ENCODE results near the gene MUC12. TPM values are rescaled to one million over a fixed set of nuclear protein-coding genes. Genes with fewer than 3 reads are reported as not detected.

MUC12 gene
- polyA plus RNA-seq, 1 donor (not counting 4 experiments of a cell fraction or from before 2014, with no cell fraction given): 0.24 TPM

DNA sequence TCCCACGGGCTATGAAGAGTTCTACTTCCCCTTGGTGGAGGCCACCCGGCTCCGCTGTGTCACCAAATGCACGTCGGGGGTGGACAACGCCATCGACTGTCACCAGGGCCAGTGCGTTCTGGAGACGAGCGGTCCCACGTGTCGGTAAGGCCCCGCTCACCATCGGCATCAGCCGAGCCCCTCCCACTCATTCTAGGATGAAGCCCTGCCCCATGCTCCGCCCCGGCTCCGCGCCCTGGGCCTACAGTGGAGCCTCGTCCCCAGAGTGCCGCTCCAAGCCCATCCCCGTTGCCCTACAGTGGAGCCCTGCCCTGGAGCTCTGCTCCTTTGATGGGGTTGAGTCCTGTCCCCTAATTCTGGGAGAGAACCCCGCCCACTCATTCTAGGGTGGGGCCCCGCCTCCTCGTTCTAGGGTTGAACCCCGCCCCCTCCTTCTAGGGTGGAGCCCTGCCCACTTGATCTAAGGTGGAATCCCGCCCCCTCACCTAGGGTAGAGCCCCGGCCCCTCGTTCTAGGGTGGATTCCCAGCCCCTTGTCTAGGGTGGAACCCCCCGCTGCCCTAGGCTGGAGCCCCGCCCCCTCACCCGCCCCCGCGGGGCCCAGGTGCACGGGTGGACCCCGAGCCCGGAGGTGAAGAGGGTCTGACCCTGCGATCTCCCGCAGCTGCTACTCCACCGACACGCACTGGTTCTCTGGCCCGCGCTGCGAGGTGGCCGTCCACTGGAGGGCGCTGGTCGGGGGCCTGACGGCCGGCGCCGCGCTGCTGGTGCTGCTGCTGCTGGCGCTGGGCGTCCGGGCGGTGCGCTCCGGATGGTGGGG, 3.4 kb upstream of the MUC12 start:
- no peaks in the 10 kb centered on the region for H3K4me1 ChIP-seq (ENCODE audit: control insufficient read depth, extremely low read depth, insufficient read depth, low read length)
- dilution Hi-C loops (cut with MboI; ENCODE audit: extremely low pct_ligation_motif_present, low sequenced_read_pairs): no loop called here
- no peaks in the 10 kb centered on the region for H3K9me3 ChIP-seq (ENCODE audit: control insufficient read depth, low read depth, low read length)
- peak overlapping the region; percentile 52 for H3K4me2 ChIP-seq (ENCODE audit: control insufficient read depth, extremely low read depth, insufficient read depth, low read depth, low read length)
- FAIRE-seq (no peak), DNase-seq (ENCODE audit: low read depth, low spot score) (no peak)
- peaks cover 43% of the 10 kb centered on the region for H3K27me3 ChIP-seq (ENCODE audit: control insufficient read depth, extremely low read depth, insufficient read depth, low read length)
- H3K27ac ChIP-seq (ENCODE audit: control insufficient read depth, insufficient read depth, low read length): no peak overlapping the region
- H3K79me2 ChIP-seq (ENCODE audit: control insufficient read depth, insufficient read depth, low read length): no peaks in the 10 kb centered on the region
- no peak overlapping the region for H3K9ac ChIP-seq (ENCODE audit: control insufficient read depth, extremely low read depth, insufficient read depth, low read length)
- TF ChIP-seq EZH2 (IDR thresholded peaks at IDR 0.05; ENCODE audit: low read length) (no peak), CTCF (optimal IDR thresholded peaks at IDR 0.05 in 1 of 3, IDR thresholded peaks at IDR 0.05 in 1 of 3, conservative IDR thresholded peaks at IDR 0.05 in 1 of 3; ENCODE audit: extremely low read depth in 1 of 3, insufficient read depth in 2 of 3, low read length in 3 of 3) (peak in 2 of 3 experiments; percentile 54 to 94)
- H4K20me1 ChIP-seq (ENCODE audit: control insufficient read depth, extremely low read depth, insufficient read depth, low read length): no peaks in the 10 kb centered on the region
- no peak overlapping the region for H2AFZ ChIP-seq (ENCODE audit: control insufficient read depth, low read length)
- H3K4me3 ChIP-seq (ENCODE audit: control insufficient read depth in 2 of 3, extremely low read depth in 1 of 3, insufficient read depth in 2 of 3, low read depth in 1 of 3, low read length in 3 of 3): peak overlapping the region; percentile 28 to 40 (median 37)
- H3K9me1 ChIP-seq (ENCODE audit: control insufficient read depth, extremely low read depth, insufficient read depth, low read length): no peaks in the 10 kb centered on the region
- H3K36me3 ChIP-seq (ENCODE audit: control insufficient read depth in 2 of 2, extremely low read depth in 1 of 2, insufficient read depth in 2 of 2, low read length in 2 of 2): no peaks in the 10 kb centered on the region

DNA sequence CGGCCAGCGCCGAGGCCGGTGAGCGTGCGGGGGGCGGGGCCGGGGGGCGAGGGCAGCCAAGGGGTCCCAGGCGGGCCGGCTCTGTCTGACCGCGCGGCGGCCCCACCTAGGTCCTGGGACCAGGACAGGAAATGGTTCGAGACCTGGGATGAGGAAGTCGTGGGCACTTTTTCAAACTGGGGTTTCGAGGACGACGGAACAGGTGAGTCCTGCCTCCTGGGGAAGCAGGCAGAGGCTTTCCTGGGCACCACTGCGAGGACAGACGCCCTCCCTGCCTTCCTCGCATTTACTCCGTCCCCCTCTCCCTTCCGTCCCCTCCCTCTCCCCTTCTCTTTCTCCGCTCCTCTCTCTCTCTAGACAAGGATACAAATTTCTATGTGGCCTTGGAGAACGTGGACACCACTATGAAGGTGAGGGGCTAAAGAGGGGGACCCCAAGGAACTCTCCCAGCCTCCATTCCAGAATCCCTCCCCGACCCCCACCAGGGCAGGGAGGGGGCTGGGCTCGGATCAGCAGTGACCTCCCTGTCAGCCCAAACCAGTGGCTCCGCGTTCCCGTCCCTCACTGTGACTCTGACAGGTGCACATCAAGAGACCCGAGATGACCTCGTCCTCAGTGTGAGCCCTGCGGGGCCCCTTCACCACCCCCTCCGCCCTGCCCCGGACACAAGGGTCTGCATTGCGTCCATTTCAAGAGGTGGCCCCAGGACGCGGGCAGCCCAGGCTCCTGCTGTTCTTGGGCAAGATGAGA, 2.6 kb upstream of the MUC12 start:
- dilution Hi-C loops (cut with MboI; ENCODE audit: extremely low pct_ligation_motif_present, low sequenced_read_pairs): no loop called here
- Histone ChIP-seq H3K9me1 (ENCODE audit: control insufficient read depth, extremely low read depth, insufficient read depth, low read length) (no peaks in the 10 kb centered on the region), H3K4me3 (ENCODE audit: control insufficient read depth in 2 of 3, extremely low read depth in 1 of 3, insufficient read depth in 2 of 3, low read depth in 1 of 3, low read length in 3 of 3) (peak overlapping the region in 1 of 3 experiments; percentile 40), H3K36me3 (ENCODE audit: control insufficient read depth in 2 of 2, extremely low read depth in 1 of 2, insufficient read depth in 2 of 2, low read length in 2 of 2) (no peaks in the 10 kb centered on the region), H3K27me3 (ENCODE audit: control insufficient read depth, extremely low read depth, insufficient read depth, low read length) (peaks cover 43% of the 10 kb centered on the region), H3K9me3 (ENCODE audit: control insufficient read depth, low read depth, low read length) (no peaks in the 10 kb centered on the region), H3K4me1 (ENCODE audit: control insufficient read depth, extremely low read depth, insufficient read depth, low read length) (no peaks in the 10 kb centered on the region), H3K4me2 (ENCODE audit: control insufficient read depth, extremely low read depth, insufficient read depth, low read depth, low read length) (peak overlapping the region; percentile 52), H3K9ac (ENCODE audit: control insufficient read depth, extremely low read depth, insufficient read depth, low read length) (no peak overlapping the region), H3K79me2 (ENCODE audit: control insufficient read depth, insufficient read depth, low read length) (no peaks in the 10 kb centered on the region), H2AFZ (ENCODE audit: control insufficient read depth, low read length) (no peak overlapping the region), H3K27ac (ENCODE audit: control insufficient read depth, insufficient read depth, low read length) (no peak overlapping the region), H4K20me1 (ENCODE audit: control insufficient read depth, extremely low read depth, insufficient read depth, low read length) (no peaks in the 10 kb centered on the region)
- DNase-seq (ENCODE audit: low read depth, low spot score) (no peak), FAIRE-seq (no peak)
- TF ChIP-seq CTCF (optimal IDR thresholded peaks at IDR 0.05 in 1 of 3, IDR thresholded peaks at IDR 0.05 in 1 of 3, conservative IDR thresholded peaks at IDR 0.05 in 1 of 3; ENCODE audit: extremely low read depth in 1 of 3, insufficient read depth in 2 of 3, low read length in 3 of 3): no peak
- peak; percentile 93 for TF ChIP-seq EZH2 (IDR thresholded peaks at IDR 0.05; ENCODE audit: low read length)

All from keratinocyte (primary cell).